ENCODE results near the gene CTDSPL.
"Not testable (repeated sequence)": the region's sequence is repeated elsewhere in the genome, so short reads cannot be mapped to it uniquely, and the experiment has no call there.

Gene CTDSPL

GRCh38 chr3:37981348-37981664, 119.6 kb downstream of the CTDSPL start:
- no peak overlapping the region for H2AFZ ChIP-seq (ENCODE audit: low read length, unreplicated experiment)
- no peaks in the 10 kb centered on the region for H3K27me3 ChIP-seq (ENCODE audit: insufficient read depth, low read length)
- no peaks in the 10 kb centered on the region for H3K36me3 ChIP-seq (ENCODE audit: insufficient read depth, low read length)
- H3K4me1 ChIP-seq (ENCODE audit: control insufficient read depth, insufficient read depth, low read length, unreplicated experiment), result no peaks in the 10 kb centered on the region
- H3K27ac ChIP-seq (ENCODE audit: low read depth, low read length), result no peak overlapping the region
- H3K4me3 ChIP-seq (ENCODE audit: low read depth, low read length), result no peak overlapping the region
- no peaks in the 10 kb centered on the region for H3K79me2 ChIP-seq (ENCODE audit: control insufficient read depth, insufficient read depth, low read length, unreplicated experiment)

- no peaks in the 10 kb centered on the region for H3K4me1 ChIP-seq (ENCODE audit: control insufficient read depth, insufficient read depth, low read length, unreplicated experiment)
- no peaks in the 10 kb centered on the region for H3K79me2 ChIP-seq (ENCODE audit: control insufficient read depth, insufficient read depth, low read length, unreplicated experiment)
- no peak overlapping the region for H3K4me3 ChIP-seq (ENCODE audit: low read depth, low read length)
- no peaks in the 10 kb centered on the region for H3K36me3 ChIP-seq (ENCODE audit: insufficient read depth, low read length)
- H2AFZ ChIP-seq (ENCODE audit: low read length, unreplicated experiment), result no peak overlapping the region
- no peak overlapping the region for H3K27ac ChIP-seq (ENCODE audit: low read depth, low read length)
- H3K27me3 ChIP-seq (ENCODE audit: insufficient read depth, low read length), result no peaks in the 10 kb centered on the region
Measured at GRCh38 chr3:37982331-37982730, 120.7 kb downstream of the CTDSPL start.

GRCh38 chr3:37984051-37984450, 122.4 kb downstream of the CTDSPL start:
- H2AFZ ChIP-seq (ENCODE audit: low read length, unreplicated experiment), result no peak overlapping the region
- no peaks in the 10 kb centered on the region for H3K79me2 ChIP-seq (ENCODE audit: control insufficient read depth, insufficient read depth, low read length, unreplicated experiment)
- H3K4me3 ChIP-seq (ENCODE audit: low read depth, low read length), result no peak overlapping the region
- H3K27me3 ChIP-seq (ENCODE audit: insufficient read depth, low read length), result no peaks in the 10 kb centered on the region
- no peak overlapping the region for H3K27ac ChIP-seq (ENCODE audit: low read depth, low read length)
- H3K36me3 ChIP-seq (ENCODE audit: insufficient read depth, low read length), result no peaks in the 10 kb centered on the region
- no peaks in the 10 kb centered on the region for H3K4me1 ChIP-seq (ENCODE audit: control insufficient read depth, insufficient read depth, low read length, unreplicated experiment)

GRCh38 chr3:37984596-37984995, 122.9 kb downstream of the CTDSPL start:
- Histone ChIP-seq H3K79me2 (ENCODE audit: control insufficient read depth, insufficient read depth, low read length, unreplicated experiment) (no peaks in the 10 kb centered on the region), H3K4me1 (ENCODE audit: control insufficient read depth, insufficient read depth, low read length, unreplicated experiment) (no peaks in the 10 kb centered on the region), H3K4me3 (ENCODE audit: low read depth, low read length) (no peak overlapping the region), H3K27ac (ENCODE audit: low read depth, low read length) (no peak overlapping the region), H2AFZ (ENCODE audit: low read length, unreplicated experiment) (no peak overlapping the region), H3K27me3 (ENCODE audit: insufficient read depth, low read length) (no peaks in the 10 kb centered on the region), H3K36me3 (ENCODE audit: insufficient read depth, low read length) (no peaks in the 10 kb centered on the region)

- Histone ChIP-seq H3K27ac (ENCODE audit: low read depth, low read length) (no peak overlapping the region), H3K27me3 (ENCODE audit: insufficient read depth, low read length) (no peaks in the 10 kb centered on the region), H3K36me3 (ENCODE audit: insufficient read depth, low read length) (no peaks in the 10 kb centered on the region), H2AFZ (ENCODE audit: low read length, unreplicated experiment) (no peak overlapping the region), H3K79me2 (ENCODE audit: control insufficient read depth, insufficient read depth, low read length, unreplicated experiment) (no peaks in the 10 kb centered on the region), H3K4me1 (ENCODE audit: control insufficient read depth, insufficient read depth, low read length, unreplicated experiment) (no peaks in the 10 kb centered on the region), H3K4me3 (ENCODE audit: low read depth, low read length) (no peak overlapping the region)
Measured at GRCh38 chr3:37985637-37986320, 124.1 kb downstream of the CTDSPL start.

- Histone ChIP-seq H3K27me3 (ENCODE audit: insufficient read depth, low read length) (no peaks in the 10 kb centered on the region), H3K27ac (ENCODE audit: low read depth, low read length) (no peak overlapping the region), H3K4me3 (ENCODE audit: low read depth, low read length) (no peak overlapping the region), H3K36me3 (ENCODE audit: insufficient read depth, low read length) (no peaks in the 10 kb centered on the region), H3K79me2 (ENCODE audit: control insufficient read depth, insufficient read depth, low read length, unreplicated experiment) (no peaks in the 10 kb centered on the region), H3K4me1 (ENCODE audit: control insufficient read depth, insufficient read depth, low read length, unreplicated experiment) (no peaks in the 10 kb centered on the region), H2AFZ (ENCODE audit: low read length, unreplicated experiment) (no peak overlapping the region)
Measured at GRCh38 chr3:37986479-37987314, 125.0 kb downstream of the CTDSPL start.

- no peaks in the 10 kb centered on the region for H3K27me3 ChIP-seq (ENCODE audit: insufficient read depth, low read length)
- H3K79me2 ChIP-seq (ENCODE audit: control insufficient read depth, insufficient read depth, low read length, unreplicated experiment), result no peaks in the 10 kb centered on the region
- no peaks in the 10 kb centered on the region for H3K4me1 ChIP-seq (ENCODE audit: control insufficient read depth, insufficient read depth, low read length, unreplicated experiment)
- H2AFZ ChIP-seq (ENCODE audit: low read length, unreplicated experiment), result no peak overlapping the region
- no peaks in the 10 kb centered on the region for H3K36me3 ChIP-seq (ENCODE audit: insufficient read depth, low read length)
- H3K4me3 ChIP-seq (ENCODE audit: low read depth, low read length), result no peak overlapping the region
- no peak overlapping the region for H3K27ac ChIP-seq (ENCODE audit: low read depth, low read length)
Measured at GRCh38 chr3:37987315-37987697, 125.6 kb downstream of the CTDSPL start.

- H2AFZ ChIP-seq (ENCODE audit: low read length, unreplicated experiment), result no peak overlapping the region
- no peaks in the 10 kb centered on the region for H3K79me2 ChIP-seq (ENCODE audit: control insufficient read depth, insufficient read depth, low read length, unreplicated experiment)
- H3K27me3 ChIP-seq (ENCODE audit: insufficient read depth, low read length), result no peaks in the 10 kb centered on the region
- no peaks in the 10 kb centered on the region for H3K36me3 ChIP-seq (ENCODE audit: insufficient read depth, low read length)
- no peak overlapping the region for H3K4me3 ChIP-seq (ENCODE audit: low read depth, low read length)
- H3K27ac ChIP-seq (ENCODE audit: low read depth, low read length), result no peak overlapping the region
- no peaks in the 10 kb centered on the region for H3K4me1 ChIP-seq (ENCODE audit: control insufficient read depth, insufficient read depth, low read length, unreplicated experiment)
Measured at GRCh38 chr3:37987751-37988179, 126.1 kb downstream of the CTDSPL start.

- not testable (repeated sequence) for H3K79me2 ChIP-seq (ENCODE audit: control insufficient read depth, insufficient read depth, low read length, unreplicated experiment); H3K36me3 ChIP-seq (ENCODE audit: insufficient read depth, low read length); H3K4me1 ChIP-seq (ENCODE audit: control insufficient read depth, insufficient read depth, low read length, unreplicated experiment); H3K27ac ChIP-seq (ENCODE audit: low read depth, low read length); H3K27me3 ChIP-seq (ENCODE audit: insufficient read depth, low read length); H3K4me3 ChIP-seq (ENCODE audit: low read depth, low read length); H2AFZ ChIP-seq (ENCODE audit: low read length, unreplicated experiment)
Measured at GRCh38 chr3:37988376-37988775, 126.7 kb downstream of the CTDSPL start.

GRCh38 chr3:37988931-37989525, 127.3 kb downstream of the CTDSPL start:
- no peak overlapping the region for H2AFZ ChIP-seq (ENCODE audit: low read length, unreplicated experiment)

More at GRCh38 chr3:37988931-37989525, 127.3 kb downstream of the CTDSPL start:
- H3K79me2 ChIP-seq (ENCODE audit: control insufficient read depth, insufficient read depth, low read length, unreplicated experiment), result no peaks in the 10 kb centered on the region
- no peaks in the 10 kb centered on the region for H3K27me3 ChIP-seq (ENCODE audit: insufficient read depth, low read length)
- H3K4me1 ChIP-seq (ENCODE audit: control insufficient read depth, insufficient read depth, low read length, unreplicated experiment), result peaks cover 6% of the 10 kb centered on the region
- H3K4me3 ChIP-seq (ENCODE audit: low read depth, low read length), result no peak overlapping the region
- no peak overlapping the region for H3K27ac ChIP-seq (ENCODE audit: low read depth, low read length)
- H3K36me3 ChIP-seq (ENCODE audit: insufficient read depth, low read length), result no peaks in the 10 kb centered on the region

Data from ACC112 (cell line).